Vagina (tissue), 2 donors: ENCODE data around the gene CAPZB.

Source experiments
- POLR2A ChIP-seq, 2 donors: fragments of 450-650 bp; IDR thresholded peaks; one replicate each; pipeline ENCODE4 v1.6.1; 2017; ENCODE audit warnings: antibody characterized with exemption in 2 of 2, mild to moderate bottlenecking in 2 of 2, moderate library complexity in 2 of 2
- POLR2AphosphoS5 ChIP-seq, 2 donors: sonication (generic); formaldehyde crosslinking; IDR thresholded peaks; one replicate each; pipeline ENCODE4 v1.9.0; 2017; ENCODE audit warnings: antibody characterized with exemption in 2 of 2, mild to moderate bottlenecking in 2 of 2, low read depth in 1 of 2; ENCODE audit not compliant: insufficient read depth in 1 of 2
- TF ChIP-seq, protein P1 (sequence below), 3 experiments: fragments of 450-650 bp in 2 of 3; fragments of 200-600 bp in 1 of 3; sonication (generic) in 1 of 3; IDR thresholded peaks; one replicate each; pipeline ENCODE4 v1.5.1; 2017 to 2019; ENCODE audit warnings: antibody characterized with exemption in 3 of 3, mild to moderate bottlenecking in 2 of 3, moderate library complexity in 2 of 3

GRCh38 chr1:19324665-19324990, 160.7 kb downstream of the CAPZB start:
- TF ChIP-seq, protein P1, sequence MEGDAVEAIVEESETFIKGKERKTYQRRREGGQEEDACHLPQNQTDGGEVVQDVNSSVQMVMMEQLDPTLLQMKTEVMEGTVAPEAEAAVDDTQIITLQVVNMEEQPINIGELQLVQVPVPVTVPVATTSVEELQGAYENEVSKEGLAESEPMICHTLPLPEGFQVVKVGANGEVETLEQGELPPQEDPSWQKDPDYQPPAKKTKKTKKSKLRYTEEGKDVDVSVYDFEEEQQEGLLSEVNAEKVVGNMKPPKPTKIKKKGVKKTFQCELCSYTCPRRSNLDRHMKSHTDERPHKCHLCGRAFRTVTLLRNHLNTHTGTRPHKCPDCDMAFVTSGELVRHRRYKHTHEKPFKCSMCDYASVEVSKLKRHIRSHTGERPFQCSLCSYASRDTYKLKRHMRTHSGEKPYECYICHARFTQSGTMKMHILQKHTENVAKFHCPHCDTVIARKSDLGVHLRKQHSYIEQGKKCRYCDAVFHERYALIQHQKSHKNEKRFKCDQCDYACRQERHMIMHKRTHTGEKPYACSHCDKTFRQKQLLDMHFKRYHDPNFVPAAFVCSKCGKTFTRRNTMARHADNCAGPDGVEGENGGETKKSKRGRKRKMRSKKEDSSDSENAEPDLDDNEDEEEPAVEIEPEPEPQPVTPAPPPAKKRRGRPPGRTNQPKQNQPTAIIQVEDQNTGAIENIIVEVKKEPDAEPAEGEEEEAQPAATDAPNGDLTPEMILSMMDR (IDR thresholded peaks at IDR 0.05) = no peak
- TF ChIP-seq POLR2A (IDR thresholded peaks at IDR 0.05) = no peak
- TF ChIP-seq POLR2AphosphoS5 (IDR thresholded peaks at IDR 0.05; ENCODE audit: insufficient read depth in 1 of 2, low read depth in 1 of 2) = no peak
